Tibial artery (tissue), 4 donors: ENCODE results near the gene FLT3LG.

ENCODE experiments used
- DNase-seq, 2 donors: peaks; one replicate each; pipeline ENCODE4 v3.0.0-alpha.2; 2019
- H3K27ac ChIP-seq, 2 donors: fragments of 200-600 bp; sonication (generic) in 1 of 2; 1 replicate in 1 of 2; 2 replicates in 1 of 2; pipeline ENCODE4 v1.5.1; 2018 to 2019; ENCODE audit warnings: mild to moderate bottlenecking in 1 of 2
- H3K27me3 ChIP-seq, 2 donors: fragments of 200-600 bp; sonication (generic) in 1 of 2; one replicate each; pipeline versions ENCODE4 v1.5.1 to v1.6.0; 2016 to 2019
- H3K36me3 ChIP-seq, 3 donors: fragments of 200-600 bp; sonication (generic) in 2 of 3; one replicate each; pipeline ENCODE4 v1.5.1; 2016 to 2019; ENCODE audit warnings: mild to moderate bottlenecking in 2 of 3
- H3K4me1 ChIP-seq, 4 donors: fragments of 200-600 bp; sonication (generic) in 2 of 4; 1 replicate in 3 of 4; 2 replicates in 1 of 4; pipeline ENCODE4 v1.5.1; 2016 to 2019
- H3K4me3 ChIP-seq, 2 donors: fragments of 200-600 bp; sonication (generic) in 1 of 2; 1 replicate in 1 of 2; 2 replicates in 1 of 2; pipeline ENCODE4 v1.5.1; 2018 to 2019; ENCODE audit warnings: mild to moderate bottlenecking in 2 of 2
- H3K9me3 ChIP-seq, 3 donors: fragments of 200-600 bp; sonication (generic) in 1 of 3; one replicate each; pipeline ENCODE4 v1.5.1; 2016 to 2019
- intact Hi-C: fragments of 100-400 bp; cut with DNase I; formaldehyde crosslinking; loops from one replicate; pipeline ENCODE4 v1.15.0; 2023; ENCODE audit warnings: low total_unique reads
- TF ChIP-seq, protein P1 (sequence below), 2 experiments: fragments of 200-600 bp in 1 of 2; fragments of 450-650 bp in 1 of 2; IDR thresholded peaks; one replicate each; pipeline ENCODE4 v1.5.1; 2017 to 2019; ENCODE audit warnings: antibody characterized with exemption in 2 of 2, mild to moderate bottlenecking in 1 of 2, moderate library complexity in 1 of 2

Gene FLT3LG

DNA sequence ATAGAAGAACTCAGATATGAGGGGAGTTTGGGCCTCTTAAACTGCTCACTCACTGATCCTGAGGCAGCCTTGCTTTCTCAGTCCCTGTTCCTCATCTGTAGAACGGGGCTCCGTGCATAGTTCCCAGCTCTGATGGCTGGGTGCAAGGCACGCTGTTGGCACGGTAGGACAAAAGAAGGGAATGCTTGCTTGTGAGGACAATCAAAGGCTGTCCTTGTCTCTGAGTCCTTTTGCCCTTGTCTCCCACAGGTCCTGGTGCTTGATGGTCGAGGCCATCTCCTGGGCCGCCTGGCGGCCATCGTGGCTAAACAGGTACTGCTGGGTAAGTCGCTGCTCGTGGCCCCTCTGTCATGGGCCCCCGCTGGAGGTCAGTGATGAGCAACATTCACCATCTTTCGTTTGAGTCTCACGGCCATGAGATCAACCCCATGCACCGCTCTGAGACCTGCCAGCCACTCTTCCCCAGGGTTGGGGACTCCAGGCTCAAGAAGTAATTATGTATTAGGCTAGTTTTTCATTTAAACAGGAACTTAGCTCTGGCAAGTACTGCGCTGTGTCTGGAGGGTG lies 15.7 kb downstream of the FLT3LG start:
- TF ChIP-seq, protein P1, sequence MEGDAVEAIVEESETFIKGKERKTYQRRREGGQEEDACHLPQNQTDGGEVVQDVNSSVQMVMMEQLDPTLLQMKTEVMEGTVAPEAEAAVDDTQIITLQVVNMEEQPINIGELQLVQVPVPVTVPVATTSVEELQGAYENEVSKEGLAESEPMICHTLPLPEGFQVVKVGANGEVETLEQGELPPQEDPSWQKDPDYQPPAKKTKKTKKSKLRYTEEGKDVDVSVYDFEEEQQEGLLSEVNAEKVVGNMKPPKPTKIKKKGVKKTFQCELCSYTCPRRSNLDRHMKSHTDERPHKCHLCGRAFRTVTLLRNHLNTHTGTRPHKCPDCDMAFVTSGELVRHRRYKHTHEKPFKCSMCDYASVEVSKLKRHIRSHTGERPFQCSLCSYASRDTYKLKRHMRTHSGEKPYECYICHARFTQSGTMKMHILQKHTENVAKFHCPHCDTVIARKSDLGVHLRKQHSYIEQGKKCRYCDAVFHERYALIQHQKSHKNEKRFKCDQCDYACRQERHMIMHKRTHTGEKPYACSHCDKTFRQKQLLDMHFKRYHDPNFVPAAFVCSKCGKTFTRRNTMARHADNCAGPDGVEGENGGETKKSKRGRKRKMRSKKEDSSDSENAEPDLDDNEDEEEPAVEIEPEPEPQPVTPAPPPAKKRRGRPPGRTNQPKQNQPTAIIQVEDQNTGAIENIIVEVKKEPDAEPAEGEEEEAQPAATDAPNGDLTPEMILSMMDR (IDR thresholded peaks at IDR 0.05): no peak
- peaks cover 32 to 48% (median 41%) of the 10 kb centered on the region in 3 donors for H3K36me3 ChIP-seq
- peaks cover 0 to 29% (median 26%) of the 10 kb centered on the region in 4 donors for H3K4me1 ChIP-seq
- H3K9me3 ChIP-seq: no peaks in the 10 kb centered on the region
- H3K27me3 ChIP-seq: no peaks in the 10 kb centered on the region
- DNase-seq: no peak
- intact Hi-C loops: loop anchor here (10.0 kb wide), 1 partner anchor 185 kb away; the partner anchor contains the start of gene PRMT1
- H3K27ac ChIP-seq: peak overlapping the region; percentile 83 to 84
- peak overlapping the region in 1 of 2 donors; percentile 89 for H3K4me3 ChIP-seq

DNA sequence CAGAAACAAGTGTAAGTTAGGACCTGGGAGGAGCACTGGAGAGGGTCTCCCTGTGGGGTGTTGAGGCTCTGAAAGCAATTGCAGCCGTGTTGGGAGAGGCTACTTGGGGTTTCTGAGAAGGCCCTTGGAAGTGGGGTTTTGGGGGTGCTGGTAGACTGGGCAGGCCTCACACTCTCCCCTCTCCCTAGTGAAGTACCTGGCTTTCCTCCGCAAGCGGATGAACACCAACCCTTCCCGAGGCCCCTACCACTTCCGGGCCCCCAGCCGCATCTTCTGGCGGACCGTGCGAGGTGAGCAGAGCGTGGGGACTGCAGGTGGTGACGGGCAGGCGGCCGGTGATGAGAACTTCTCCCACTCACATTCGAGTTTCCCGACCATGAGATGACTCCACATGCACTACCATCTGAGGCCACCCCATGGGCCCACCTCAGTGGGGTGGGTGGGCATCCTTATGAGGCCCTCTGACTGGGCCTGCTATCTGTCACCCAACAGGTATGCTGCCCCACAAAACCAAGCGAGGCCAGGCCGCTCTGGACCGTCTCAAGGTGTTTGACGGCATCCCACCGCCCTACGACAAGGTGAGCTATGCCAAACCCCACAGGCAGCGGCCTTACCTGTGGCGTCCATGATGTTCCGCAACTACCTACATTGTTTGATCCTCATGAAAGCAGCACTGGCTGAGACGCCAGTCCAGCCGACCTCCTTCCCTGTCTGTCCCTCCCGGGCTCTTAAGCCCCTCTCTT lies 16.4 kb downstream of the FLT3LG start:
- Histone ChIP-seq H3K27ac (peak overlapping the region; percentile 83 to 84), H3K36me3 (peaks cover 32 to 48% (median 41%) of the 10 kb centered on the region in 3 donors), H3K4me3 (no peak overlapping the region), H3K4me1 (peaks cover 0 to 32% (median 29%) of the 10 kb centered on the region in 4 donors), H3K9me3 (no peaks in the 10 kb centered on the region), H3K27me3 (no peaks in the 10 kb centered on the region)
- DNase-seq: no peak
- intact Hi-C loops: loop anchor here (10.0 kb wide), 1 partner anchor 184 kb away; the partner anchor contains the start of gene PRMT1
- TF ChIP-seq, protein P1 (IDR thresholded peaks at IDR 0.05): no peak

- TF ChIP-seq, protein P1 (IDR thresholded peaks at IDR 0.05): no peak
- Histone ChIP-seq H3K9me3 (no peaks in the 10 kb centered on the region), H3K4me1 (peaks cover 0 to 35% (median 31%) of the 10 kb centered on the region in 4 donors), H3K4me3 (no peak overlapping the region), H3K27ac (no peak overlapping the region), H3K36me3 (peaks cover 32 to 48% (median 41%) of the 10 kb centered on the region in 3 donors), H3K27me3 (no peaks in the 10 kb centered on the region)
- intact Hi-C loops: loop anchor here (10.0 kb wide), 1 partner anchor 184 kb away; the partner anchor contains the start of gene PRMT1
- no peak for DNase-seq
Measured at GRCh38 chr19:49491030-49491803, 17.2 kb downstream of the FLT3LG start.

- intact Hi-C loops: loop anchor here (10.0 kb wide), 1 partner anchor 183 kb away; the partner anchor contains the start of gene PRMT1
- Histone ChIP-seq H3K9me3 (no peaks in the 10 kb centered on the region), H3K4me3 (no peak overlapping the region), H3K27me3 (no peaks in the 10 kb centered on the region), H3K4me1 (peaks cover 0 to 36% (median 31%) of the 10 kb centered on the region in 4 donors), H3K36me3 (peaks cover 32 to 48% (median 41%) of the 10 kb centered on the region in 3 donors), H3K27ac (no peak overlapping the region)
- DNase-seq: no peak
- TF ChIP-seq, protein P1 (IDR thresholded peaks at IDR 0.05): no peak
Measured at GRCh38 chr19:49491804-49492572, 18.0 kb downstream of the FLT3LG start.
